Raji (cell line): ENCODE results near the gene TSKS.

Source experiments
- POLR2A ChIP-seq: IDR thresholded peaks from 2 replicates; pipeline ENCODE4 v1.6.1; 2011; ENCODE audit warnings: low read depth, low read length, control low read depth; ENCODE audit not compliant: insufficient read depth

TSKS gene

GRCh38 chr19:49779731-49780555 is 16.8 kb upstream of the TSKS start:
- no peak for TF ChIP-seq POLR2A

GRCh38 chr19:49776371-49776764 is 13.3 kb upstream of the TSKS start:
- TF ChIP-seq POLR2A, result no peak

- TF ChIP-seq POLR2A, result no peak
Measured at GRCh38 chr19:49775742-49776370, 12.8 kb upstream of the TSKS start.

- no peak for TF ChIP-seq POLR2A
Measured at GRCh38 chr19:49774969-49775368, 11.9 kb upstream of the TSKS start.

GRCh38 chr19:49773663-49774350 is 10.7 kb upstream of the TSKS start:
- no peak for TF ChIP-seq POLR2A

- TF ChIP-seq POLR2A, result no peak
Measured at GRCh38 chr19:49772850-49773432, 9.8 kb upstream of the TSKS start.

- TF ChIP-seq POLR2A, result no peak
Measured at GRCh38 chr19:49771674-49772139, 8.6 kb upstream of the TSKS start.

- TF ChIP-seq POLR2A, result no peak
Measured at GRCh38 chr19:49770529-49770928, 7.4 kb upstream of the TSKS start.

- no peak for TF ChIP-seq POLR2A
Measured at GRCh38 chr19:49767967-49768581, 5.0 kb upstream of the TSKS start.

GRCh38 chr19:49767381-49767780 is 4.3 kb upstream of the TSKS start:
- no peak for TF ChIP-seq POLR2A

GRCh38 chr19:49766930-49767299 is 3.8 kb upstream of the TSKS start, which contains the start of gene AP2A1:
TSS of gene AP2A1 (plus strand) at chr19:49767001. CDS start at chr19:49767134, 133 bp downstream.
- peak; percentile 48 for TF ChIP-seq POLR2A

GRCh38 chr19:49766007-49766929 is 3.2 kb upstream of the TSKS start:
- peak; percentile 92 for TF ChIP-seq POLR2A

GRCh38 chr19:49764341-49764740 is 1.2 kb upstream of the TSKS start:
- no peak for TF ChIP-seq POLR2A
